Uterus (tissue), 2 donors: Measurements from ENCODE around the gene PAPLN.

Experiments used
- CTCF ChIP-seq, 4 experiments: fragments of 200-600 bp in 2 of 4; fragments of 450-650 bp in 2 of 4; sonication (generic) in 2 of 4; IDR thresholded peaks; one replicate each; pipeline ENCODE4 v1.5.1; 2016 to 2019; ENCODE audit warnings: antibody characterized with exemption in 4 of 4, mild to moderate bottlenecking in 2 of 4, moderate library complexity in 1 of 4
- POLR2A ChIP-seq, 2 donors: fragments of 450-650 bp; IDR thresholded peaks; one replicate each; pipeline ENCODE4 v1.6.1; 2016; ENCODE audit warnings: antibody characterized with exemption in 2 of 2, mild to moderate bottlenecking in 1 of 2, moderate library complexity in 1 of 2

DNA sequence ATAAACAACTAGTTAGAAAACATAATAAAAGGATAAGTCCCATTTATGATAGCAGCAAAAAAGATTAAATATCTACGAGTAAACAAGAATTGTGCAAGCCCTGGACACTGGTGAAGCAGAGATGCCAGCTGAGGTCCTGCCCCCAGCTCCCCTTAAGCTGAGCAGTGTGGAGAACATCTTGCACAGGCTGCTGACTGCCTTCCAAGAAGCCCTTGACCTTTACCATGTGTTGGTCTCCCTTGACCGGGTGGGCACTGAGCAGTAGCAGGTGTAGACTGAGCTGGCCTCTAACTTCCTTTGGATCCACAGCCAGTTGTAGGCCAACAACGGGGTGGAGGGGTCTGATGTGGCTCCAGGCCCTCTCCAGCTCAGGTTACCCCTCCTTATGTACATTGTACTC, 47.7 kb upstream of the PAPLN start:
- TF ChIP-seq POLR2A (IDR thresholded peaks at IDR 0.05): no peak
- no peak for TF ChIP-seq CTCF (IDR thresholded peaks at IDR 0.05)
